Neural progenitor cell (in vitro differentiated cells): ENCODE results near the gene TAGAP. TPM values are rescaled to one million over a fixed set of nuclear protein-coding genes. Genes with fewer than 3 reads are reported as not detected.

Experiments used
- DNase-seq: peaks from one replicate; pipeline ENCODE4 v3.0.0-alpha.2; 2016; ENCODE audit warnings: low spot score
- H2AFZ ChIP-seq: fragments of 200-600 bp; sonication (generic); replicated peaks from 2 replicates; pipeline ENCODE4 v1.6.1; 2016; ENCODE audit warnings: antibody characterized with exemption
- H3F3A ChIP-seq: fragments of 200-600 bp; sonication (generic); 2 replicates; pipeline ENCODE4 v1.6.1; 2016; ENCODE audit warnings: antibody characterized with exemption, low read depth
- H3K27ac ChIP-seq: fragments of 200-600 bp; sonication (generic); 2 replicates; pipeline ENCODE4 v1.5.1; 2016; ENCODE audit warnings: mild to moderate bottlenecking
- H3K27me3 ChIP-seq: fragments of 200-600 bp; sonication (generic); 2 replicates; pipeline ENCODE4 v1.6.1; 2016; ENCODE audit warnings: mild to moderate bottlenecking, moderate library complexity
- H3K36me3 ChIP-seq: fragments of 200-600 bp; sonication (generic); 2 replicates; pipeline ENCODE4 v1.5.1; 2016
- H3K4me1 ChIP-seq: fragments of 200-600 bp; sonication (generic); 2 replicates; pipeline ENCODE4 v1.6.1; 2016; ENCODE audit warnings: mixed run types
- H3K4me2 ChIP-seq: fragments of 200-600 bp; sonication (generic); 2 replicates; pipeline ENCODE4 v1.6.1; 2016
- H3K4me3 ChIP-seq: fragments of 200-600 bp; sonication (generic); 2 replicates; pipeline ENCODE4 v1.5.1; 2016
- H3K79me2 ChIP-seq: fragments of 200-600 bp; sonication (generic); 2 replicates; pipeline ENCODE4 v1.6.1; 2016; ENCODE audit warnings: low read depth
- H3K9ac ChIP-seq: fragments of 200-600 bp; sonication (generic); 2 replicates; pipeline ENCODE4 v1.6.1; 2016
- H3K9me3 ChIP-seq: fragments of 200-600 bp; sonication (generic); 2 replicates; pipeline ENCODE4 v1.5.1; 2016; ENCODE audit warnings: low read depth
- H4K20me1 ChIP-seq: fragments of 200-600 bp; sonication (generic); 2 replicates; pipeline ENCODE4 v1.6.1; 2016; ENCODE audit warnings: low read depth
- H3K27ac Mint-ChIP-seq: 3 replicates; pipeline ENCODE4 v1.8.0; 2021; ENCODE audit warnings: mixed read lengths
- H3K27me3 Mint-ChIP-seq: 2 replicates; pipeline ENCODE4 v1.8.0; 2022; ENCODE audit warnings: low read depth, mild to moderate bottlenecking, inconsistent platforms, moderate library complexity, mixed read lengths; ENCODE audit not compliant: insufficient read depth
- H3K36me3 Mint-ChIP-seq: 3 replicates; pipeline ENCODE4 v1.8.0; 2021; ENCODE audit warnings: mixed read lengths
- H3K4me1 Mint-ChIP-seq: 3 replicates; pipeline ENCODE4 v1.8.0; 2021; ENCODE audit warnings: mixed read lengths
- H3K4me3 Mint-ChIP-seq: 3 replicates; pipeline ENCODE4 v1.8.0; 2021; ENCODE audit warnings: mild to moderate bottlenecking, moderate library complexity, mixed read lengths
- H3K9me3 Mint-ChIP-seq: 3 replicates; pipeline ENCODE4 v1.8.0; 2020; ENCODE audit warnings: mixed read lengths
- EZH2 ChIP-seq: fragments of 200-600 bp; sonication (generic); IDR thresholded peaks from 2 replicates; pipeline ENCODE4 v1.6.1; 2017; ENCODE audit warnings: antibody characterized with exemption, mild to moderate bottlenecking, moderate library complexity
- EZH2phosphoT487 ChIP-seq: fragments of 200-600 bp; sonication (generic); IDR thresholded peaks from 2 replicates; pipeline ENCODE4 v1.6.1; 2017; ENCODE audit warnings: antibody characterized with exemption
- total RNA-seq: library from RNA; depleted of rRNA; stranded (reverse); fragments of >200 nt; gene quantifications from 2 replicates; pipeline ENCODE4 v1.2.3, GENCODE V29; 2015; ENCODE audit warnings: low replicate concordance
- TF ChIP-seq, protein P1 (sequence below): fragments of 200-600 bp; sonication (generic); IDR thresholded peaks from 2 replicates; pipeline ENCODE4 v1.5.1; 2017; ENCODE audit warnings: antibody characterized with exemption, mild to moderate bottlenecking

Gene TAGAP
- total RNA-seq, 1 donor from 2014 or later: not detected

DNA sequence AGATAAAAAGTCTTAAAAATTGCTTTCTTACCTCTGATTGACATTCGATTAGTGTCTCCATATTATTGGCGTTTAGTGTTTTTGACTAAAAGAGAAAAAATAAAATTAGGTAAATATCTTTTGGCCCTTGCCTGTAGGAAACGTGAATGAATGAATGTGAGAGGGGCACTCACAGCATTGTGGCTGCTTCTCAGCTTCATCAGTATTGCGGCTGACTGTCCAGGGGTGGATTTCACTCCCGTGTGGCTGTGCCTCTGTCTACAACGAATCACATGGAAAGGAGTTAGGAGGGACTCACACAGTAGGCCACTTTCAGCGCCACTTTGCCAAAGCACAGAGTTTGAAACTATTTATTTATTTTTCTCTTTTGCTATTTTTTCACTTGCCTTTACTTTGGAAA is 844 bp downstream of the TAGAP start:
- H3K27ac Mint-ChIP-seq: no peak overlapping the region
- DNase-seq: no peak
- TF ChIP-seq EZH2: no peak
- TF ChIP-seq, protein P1, sequence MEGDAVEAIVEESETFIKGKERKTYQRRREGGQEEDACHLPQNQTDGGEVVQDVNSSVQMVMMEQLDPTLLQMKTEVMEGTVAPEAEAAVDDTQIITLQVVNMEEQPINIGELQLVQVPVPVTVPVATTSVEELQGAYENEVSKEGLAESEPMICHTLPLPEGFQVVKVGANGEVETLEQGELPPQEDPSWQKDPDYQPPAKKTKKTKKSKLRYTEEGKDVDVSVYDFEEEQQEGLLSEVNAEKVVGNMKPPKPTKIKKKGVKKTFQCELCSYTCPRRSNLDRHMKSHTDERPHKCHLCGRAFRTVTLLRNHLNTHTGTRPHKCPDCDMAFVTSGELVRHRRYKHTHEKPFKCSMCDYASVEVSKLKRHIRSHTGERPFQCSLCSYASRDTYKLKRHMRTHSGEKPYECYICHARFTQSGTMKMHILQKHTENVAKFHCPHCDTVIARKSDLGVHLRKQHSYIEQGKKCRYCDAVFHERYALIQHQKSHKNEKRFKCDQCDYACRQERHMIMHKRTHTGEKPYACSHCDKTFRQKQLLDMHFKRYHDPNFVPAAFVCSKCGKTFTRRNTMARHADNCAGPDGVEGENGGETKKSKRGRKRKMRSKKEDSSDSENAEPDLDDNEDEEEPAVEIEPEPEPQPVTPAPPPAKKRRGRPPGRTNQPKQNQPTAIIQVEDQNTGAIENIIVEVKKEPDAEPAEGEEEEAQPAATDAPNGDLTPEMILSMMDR: no peak
- TF ChIP-seq EZH2phosphoT487: no peak
- peaks cover 4% of the 10 kb centered on the region for H3K27me3 Mint-ChIP-seq
- Histone ChIP-seq H2AFZ (no peak overlapping the region), H3K36me3 (no peaks in the 10 kb centered on the region), H3K4me1 (no peaks in the 10 kb centered on the region), H3K4me3 (no peak overlapping the region), H3K4me2 (no peak overlapping the region), H3K79me2 (no peaks in the 10 kb centered on the region), H3K9me3 (no peaks in the 10 kb centered on the region), H3K27me3 (no peaks in the 10 kb centered on the region), H3K27ac (no peak overlapping the region), H4K20me1 (no peaks in the 10 kb centered on the region), H3K9ac (no peak overlapping the region), H3F3A (no peaks in the 10 kb centered on the region)
- no peak overlapping the region for H3K4me3 Mint-ChIP-seq
- no peaks in the 10 kb centered on the region for H3K36me3 Mint-ChIP-seq
- no peaks in the 10 kb centered on the region for H3K9me3 Mint-ChIP-seq
- H3K4me1 Mint-ChIP-seq: peaks cover 21% of the 10 kb centered on the region

DNA sequence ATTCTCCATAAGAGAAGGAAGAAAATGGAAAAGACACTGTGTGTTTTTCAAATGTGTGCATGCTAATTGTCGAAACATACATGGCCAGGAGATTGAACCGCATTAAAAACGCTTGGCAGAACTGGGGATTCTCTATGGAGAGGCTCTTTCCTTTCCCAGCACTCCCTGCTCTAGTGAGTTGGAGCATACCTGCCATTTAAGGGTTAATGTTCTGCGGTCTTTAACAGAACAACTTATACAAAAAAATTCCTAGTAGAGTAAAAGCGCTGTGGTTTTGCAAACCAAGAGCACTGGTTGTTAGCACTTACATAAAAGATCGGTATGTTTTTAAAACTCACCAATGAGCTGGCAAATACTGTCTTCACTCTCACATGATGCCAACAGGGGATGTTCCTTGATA is 1.5 kb downstream of the TAGAP start:
- H3K27ac Mint-ChIP-seq: no peak overlapping the region
- H3K27me3 Mint-ChIP-seq: peaks cover 4% of the 10 kb centered on the region
- H3K4me1 Mint-ChIP-seq: peaks cover 18% of the 10 kb centered on the region
- Histone ChIP-seq H3K4me1 (no peaks in the 10 kb centered on the region), H3K4me3 (no peak overlapping the region), H3K9me3 (no peaks in the 10 kb centered on the region), H3K4me2 (no peak overlapping the region), H3K79me2 (no peaks in the 10 kb centered on the region), H4K20me1 (no peaks in the 10 kb centered on the region), H3F3A (no peaks in the 10 kb centered on the region), H3K36me3 (no peaks in the 10 kb centered on the region), H2AFZ (no peak overlapping the region), H3K9ac (no peak overlapping the region), H3K27me3 (no peaks in the 10 kb centered on the region), H3K27ac (no peak overlapping the region)
- TF ChIP-seq EZH2phosphoT487 (no peak), EZH2 (no peak)
- TF ChIP-seq, protein P1: no peak
- H3K9me3 Mint-ChIP-seq: no peaks in the 10 kb centered on the region
- DNase-seq: no peak
- H3K4me3 Mint-ChIP-seq: no peak overlapping the region
- H3K36me3 Mint-ChIP-seq: no peaks in the 10 kb centered on the region

DNA sequence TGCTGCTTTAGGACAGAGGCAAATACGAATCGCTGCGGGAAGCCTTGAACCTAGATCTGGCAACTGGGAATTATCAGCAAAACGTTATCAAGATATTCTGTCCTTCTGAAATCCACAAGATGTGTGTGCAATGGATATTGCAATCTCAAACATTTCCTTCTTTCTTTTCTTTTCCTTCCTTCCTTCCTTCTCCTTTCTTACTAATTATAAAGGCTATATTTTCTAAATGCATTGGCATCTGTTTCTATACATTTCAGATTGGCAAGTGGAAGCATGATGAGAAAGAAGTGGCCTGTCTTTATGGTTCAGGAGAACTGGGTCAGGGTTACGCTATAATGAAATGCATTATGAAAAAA is 2.0 kb downstream of the TAGAP start:
- H3K79me2 ChIP-seq: no peaks in the 10 kb centered on the region
- TF ChIP-seq EZH2 (no peak), EZH2phosphoT487 (no peak)
- TF ChIP-seq, protein P1: no peak
- H3K4me1 ChIP-seq: no peaks in the 10 kb centered on the region
- no peak for DNase-seq
- no peak overlapping the region for H3K27ac ChIP-seq
- no peaks in the 10 kb centered on the region for H3K27me3 ChIP-seq
- H3K4me3 Mint-ChIP-seq: no peak overlapping the region
- H4K20me1 ChIP-seq: no peaks in the 10 kb centered on the region
- no peaks in the 10 kb centered on the region for H3K36me3 Mint-ChIP-seq
- no peaks in the 10 kb centered on the region for H3F3A ChIP-seq
- H3K4me1 Mint-ChIP-seq: peaks cover 14% of the 10 kb centered on the region
- no peaks in the 10 kb centered on the region for H3K9me3 ChIP-seq
- peaks cover 1% of the 10 kb centered on the region for H3K27me3 Mint-ChIP-seq
- H3K36me3 ChIP-seq: no peaks in the 10 kb centered on the region
- no peak overlapping the region for H3K9ac ChIP-seq
- H3K4me3 ChIP-seq: no peak overlapping the region
- no peak overlapping the region for H3K4me2 ChIP-seq
- no peak overlapping the region for H3K27ac Mint-ChIP-seq
- no peaks in the 10 kb centered on the region for H3K9me3 Mint-ChIP-seq
- no peak overlapping the region for H2AFZ ChIP-seq
